GM18517 (cell line): ENCODE results near the gene FUT1.
"Not testable (repeated sequence)": the region's sequence is repeated elsewhere in the genome, so short reads cannot be mapped to it uniquely, and the experiment has no call there.

Experiments used
- ATAC-seq: cut with Tn5 transposase; IDR thresholded peaks from one replicate; pipeline ENCODE4 v1.9.1; 2021; ENCODE audit warnings: mild to moderate bottlenecking, moderate library complexity; ENCODE audit not compliant: unreplicated experiment

FUT1 gene

DNA sequence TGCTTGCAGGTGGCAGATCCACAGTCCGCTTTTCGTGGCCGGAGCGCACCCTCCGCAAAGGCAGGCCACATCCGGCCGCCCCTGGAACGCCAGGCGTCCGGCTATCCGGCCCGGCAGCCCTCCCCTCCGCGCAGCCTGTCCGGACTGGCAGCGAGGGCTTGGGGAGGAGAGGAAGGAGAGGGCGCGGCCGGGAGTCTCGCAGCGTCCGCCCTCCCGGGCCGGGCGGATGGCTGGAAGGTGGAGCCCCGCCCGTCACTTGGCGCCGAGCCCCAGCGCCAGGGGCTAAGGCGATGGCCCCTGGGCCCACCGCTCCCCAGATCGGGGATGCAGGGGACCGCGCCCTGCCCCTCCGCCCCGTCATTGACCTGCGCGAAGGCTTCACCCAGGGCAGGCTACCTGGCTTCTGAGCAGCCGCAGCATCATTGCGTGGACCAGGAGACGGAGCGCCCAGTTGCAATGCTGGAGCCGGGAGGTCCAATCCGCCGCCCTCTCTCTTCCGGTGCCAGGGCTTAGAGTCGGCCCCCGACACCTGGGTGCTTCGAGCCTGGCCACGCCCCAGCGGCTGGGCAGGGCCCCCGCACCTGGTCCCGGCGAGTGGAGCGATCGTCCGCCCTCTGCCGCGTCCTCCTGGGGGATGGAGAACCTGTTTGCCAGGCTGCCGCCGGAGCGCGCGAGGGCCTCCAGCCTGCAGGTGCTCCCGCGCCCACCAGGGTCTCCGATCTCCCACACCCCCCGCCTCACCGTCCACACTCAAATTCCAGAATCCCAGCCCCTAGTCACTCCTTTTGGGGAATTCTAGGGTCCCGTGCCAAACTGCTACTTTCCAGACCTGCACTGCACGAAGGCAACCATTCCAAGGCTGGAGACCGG, at the start of gene FUT1:
Gene FUT1, minus strand, starts transcription at position 146 of the 870 bp plus-strand sequence. CDS start 1,360 bp downstream, outside the sequence.
- ATAC-seq = no peak

- no peak for ATAC-seq
These were observed 47.2 kb upstream of the FUT1 start for GRCh38 chr19:48799358-48800300.

DNA sequence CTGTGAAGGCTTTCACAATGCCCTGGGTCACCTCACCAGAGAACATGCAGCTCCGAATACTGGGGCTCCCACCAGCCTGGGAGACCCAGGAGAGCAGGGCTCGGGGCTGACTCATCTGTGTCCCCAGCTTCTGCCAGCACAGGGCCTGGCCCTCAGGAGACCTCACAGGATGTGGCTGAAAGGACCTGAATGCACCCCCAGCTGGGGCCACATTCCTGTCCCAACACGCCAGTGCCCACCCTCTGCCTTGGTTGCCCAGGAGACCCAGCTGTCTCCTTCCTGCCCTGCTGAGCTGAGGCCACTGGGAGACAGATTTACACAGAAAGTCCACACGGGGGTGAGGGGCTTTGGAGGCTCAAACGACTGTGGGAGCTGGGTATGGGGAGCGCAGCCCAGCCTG, 46.5 kb upstream of the FUT1 start:
- ATAC-seq = no peak

- no peak for ATAC-seq
These were observed 44.7 kb upstream of the FUT1 start for GRCh38 chr19:48797103-48797502.

DNA sequence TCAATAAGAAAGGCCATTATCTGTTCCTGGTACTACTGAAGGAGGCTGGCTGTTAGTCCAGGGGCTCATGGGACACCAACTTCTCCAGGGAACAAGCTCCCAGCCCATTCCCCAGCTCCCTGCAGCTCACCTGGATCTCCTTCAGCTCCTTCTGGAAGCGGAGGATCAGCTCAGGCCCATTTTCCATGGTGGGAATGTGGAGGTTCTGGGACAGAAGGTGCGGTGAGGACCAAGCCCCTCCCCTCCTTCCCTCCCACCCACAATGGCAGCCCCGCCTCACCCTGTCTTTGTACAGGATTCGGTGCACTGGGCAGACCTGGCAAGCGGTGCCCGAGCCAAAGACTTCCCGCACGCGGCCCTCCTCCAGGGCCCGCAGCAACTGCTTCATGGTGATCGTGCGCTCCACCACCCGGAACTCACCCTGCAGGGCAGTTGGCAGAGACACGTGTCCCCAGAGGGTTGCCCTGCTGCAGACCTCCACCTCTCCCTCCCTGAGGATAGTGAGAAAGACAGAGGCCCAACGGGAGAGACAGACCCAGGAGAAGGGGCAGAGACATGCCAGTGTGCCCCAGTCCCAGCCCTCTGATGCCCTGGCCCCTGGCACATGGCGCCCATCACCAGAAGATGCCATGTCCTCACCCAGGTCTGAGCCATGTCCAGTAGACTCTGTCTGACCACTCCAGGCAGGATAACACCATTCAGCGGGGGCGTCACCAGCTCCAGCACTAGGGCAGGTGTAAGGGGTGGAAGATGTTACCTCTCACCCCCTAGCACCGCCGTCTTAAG, 44.0 kb upstream of the FUT1 start:
- no peak for ATAC-seq

DNA sequence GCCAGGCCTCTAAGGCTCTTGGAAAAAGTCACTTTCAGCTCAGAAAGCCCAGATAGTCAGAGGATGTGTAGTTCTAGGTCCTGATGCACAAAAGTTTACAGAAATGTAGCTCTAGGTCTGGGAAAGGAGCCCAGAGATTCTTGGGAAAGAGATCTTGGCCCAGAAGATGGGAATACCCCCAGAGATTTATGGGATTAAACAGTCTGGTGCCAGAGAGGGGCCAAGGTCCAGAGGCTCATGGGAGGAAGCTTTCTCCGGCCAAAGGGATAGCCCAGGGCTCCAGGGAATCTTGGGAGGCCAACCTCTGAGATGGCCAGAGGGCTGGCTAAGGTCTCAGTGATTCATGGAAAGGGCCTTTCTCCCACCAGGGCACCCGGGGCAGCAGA, 43.2 kb upstream of the FUT1 start:
- no peak for ATAC-seq

DNA sequence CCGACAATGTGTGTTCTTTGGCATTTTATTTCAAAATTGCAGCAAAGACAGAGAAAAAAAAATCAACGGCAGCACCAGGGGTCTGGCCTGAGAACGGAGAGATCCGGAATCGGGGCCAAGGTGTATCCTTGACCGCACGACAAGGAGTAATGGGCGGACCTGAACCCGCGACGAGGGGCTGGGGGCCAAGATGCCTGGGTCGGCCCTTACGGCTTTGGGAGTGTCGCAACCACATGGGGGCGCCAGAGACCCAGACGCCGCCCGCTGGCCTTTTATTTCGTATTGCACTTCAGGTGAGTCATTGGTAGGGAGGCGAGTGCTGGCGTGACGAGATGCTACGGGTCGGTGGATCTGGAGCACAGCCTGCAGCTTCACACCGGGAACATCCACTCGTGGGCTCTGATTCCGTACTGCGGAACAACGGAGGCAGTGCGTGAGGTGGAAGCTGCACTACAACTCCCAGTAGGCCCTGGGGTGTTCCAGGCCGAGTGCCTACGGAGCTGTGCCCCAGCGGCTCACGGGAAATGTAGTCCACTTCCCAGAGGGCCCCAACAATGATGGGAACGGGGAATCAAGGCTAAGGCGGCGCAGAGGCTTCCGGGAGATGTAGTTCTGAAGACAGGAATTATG, 42.7 kb upstream of the FUT1 start:
- ATAC-seq = peak; percentile 75

- ATAC-seq = no peak
These were observed 41.9 kb upstream of the FUT1 start for GRCh38 chr19:48794291-48794690.

- ATAC-seq = no peak
These were observed 40.8 kb upstream of the FUT1 start for GRCh38 chr19:48793271-48793670.

- ATAC-seq = not testable (repeated sequence)
These were observed 34.9 kb upstream of the FUT1 start for GRCh38 chr19:48787331-48787730.

DNA sequence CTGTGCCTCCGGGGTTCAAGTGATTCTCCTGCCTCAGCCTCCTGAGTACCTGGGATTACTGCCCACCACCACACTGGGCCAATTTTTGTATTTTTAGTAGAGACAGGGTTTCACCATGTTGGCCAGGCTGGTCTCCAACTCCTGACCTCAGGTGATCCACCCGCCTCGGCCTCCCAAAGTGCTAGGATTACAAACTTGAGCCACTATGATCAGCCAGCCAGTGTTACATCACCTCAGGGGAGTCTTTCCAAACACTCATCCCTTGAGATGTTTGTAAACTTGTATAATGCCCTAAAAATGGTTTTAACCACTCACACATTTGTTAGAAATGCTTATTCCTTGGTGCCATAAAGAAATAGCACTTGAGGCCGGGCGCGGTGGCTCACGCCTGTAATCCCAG, 34.0 kb upstream of the FUT1 start:
- not testable (repeated sequence) for ATAC-seq

DNA sequence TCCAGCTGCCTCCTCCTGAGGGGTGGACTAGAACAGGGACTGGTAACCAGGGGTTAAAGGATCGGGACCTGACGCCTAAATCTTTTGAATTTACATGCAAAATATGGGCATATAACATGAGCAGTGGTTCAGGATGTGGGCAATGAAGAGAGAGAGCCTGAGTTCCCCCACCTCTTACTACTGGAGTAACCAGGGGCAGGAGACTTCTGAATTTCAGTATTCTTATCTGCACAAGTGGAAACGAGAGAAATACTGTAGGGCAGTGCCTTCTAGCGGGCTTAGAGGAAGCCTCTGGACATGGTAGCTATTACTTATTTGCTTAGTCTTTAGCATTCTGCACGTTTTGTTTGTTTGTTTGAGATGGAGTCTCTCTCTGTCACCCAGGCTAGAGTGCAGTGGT, 32.1 kb upstream of the FUT1 start:
- ATAC-seq = no peak

- no peak for ATAC-seq
These were observed 28.4 kb upstream of the FUT1 start for GRCh38 chr19:48780631-48781391.

- no peak for ATAC-seq
These were observed 27.2 kb upstream of the FUT1 start for GRCh38 chr19:48779636-48780035.

- no peak for ATAC-seq
These were observed 25.3 kb upstream of the FUT1 start for GRCh38 chr19:48777720-48778119.

- no peak for ATAC-seq
These were observed 24.7 kb upstream of the FUT1 start for GRCh38 chr19:48777139-48777538.

GRCh38 chr19:48772503-48772953, 20.1 kb upstream of the FUT1 start:
- no peak for ATAC-seq

DNA sequence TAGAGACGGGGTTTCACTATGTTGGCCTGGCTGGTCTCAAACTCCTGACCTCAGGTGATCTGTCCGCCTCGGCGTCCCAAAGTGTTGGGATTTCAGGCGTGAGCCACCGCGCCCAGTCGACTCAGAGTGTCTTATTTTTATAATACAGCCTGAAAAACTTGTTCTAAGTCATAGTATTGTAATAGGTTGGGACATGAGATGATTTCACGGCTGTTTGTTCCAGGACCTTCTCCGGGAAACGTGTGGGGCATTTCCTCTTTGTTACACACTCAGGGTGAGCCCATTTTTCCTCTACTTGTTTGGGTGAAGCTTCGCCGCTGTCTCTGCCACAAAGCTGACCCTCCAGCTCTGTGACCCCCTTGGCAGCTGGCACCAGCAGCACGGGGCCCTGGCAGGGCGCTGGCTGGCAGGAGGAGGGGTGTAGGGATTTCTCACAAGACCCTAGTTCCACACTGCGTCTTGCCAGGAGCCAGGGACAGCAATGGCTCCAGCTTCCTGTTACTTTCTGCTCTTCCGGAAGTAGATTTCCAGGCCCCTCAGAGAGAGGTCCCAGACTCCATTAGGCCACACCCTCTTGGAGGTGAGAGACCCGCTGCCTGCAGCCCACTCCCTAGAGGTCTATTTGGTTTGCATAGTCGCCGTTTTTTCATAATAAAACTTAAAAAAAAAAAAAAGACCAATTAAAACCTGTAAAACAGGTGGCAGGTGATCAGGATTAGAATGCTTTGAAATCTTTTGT, 18.5 kb upstream of the FUT1 start:
- ATAC-seq = no peak

DNA sequence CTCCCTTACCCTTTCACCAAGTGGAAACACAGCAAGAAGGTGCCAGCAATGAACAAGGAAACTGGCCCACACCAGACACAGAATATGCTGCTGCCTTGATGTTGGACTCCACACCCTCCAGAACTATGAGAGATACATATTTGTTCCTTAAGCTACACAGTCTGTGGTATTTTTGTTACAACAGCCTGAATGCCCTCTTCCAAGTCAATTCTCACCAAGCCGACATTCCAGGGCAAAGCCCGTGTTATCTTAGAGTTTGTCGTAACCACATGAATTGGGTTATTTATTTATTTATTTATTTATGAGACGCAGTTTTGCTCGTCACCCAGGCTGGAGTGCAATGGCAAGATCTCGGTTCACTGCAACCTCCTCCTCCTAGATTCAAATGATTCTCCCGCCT, 17.8 kb upstream of the FUT1 start:
- ATAC-seq = no peak
